Fibroblast of skin of right biceps (primary cell): ENCODE results near the gene IFIT5.
A peak's percentile ranks its signal among the peaks of the same experiment; 100 is the strongest.
"Not testable (repeated sequence)": the region's sequence is repeated elsewhere in the genome, so short reads cannot be mapped to it uniquely, and the experiment has no call there.

Experiments
- DNase-seq: peaks from one replicate; pipeline ENCODE4 v3.0.0-alpha.2; 2013

IFIT5 gene

GRCh38 chr10:89395141-89395540 lies 19.2 kb upstream of the IFIT5 start:
- no peak for DNase-seq

GRCh38 chr10:89398003-89398749 lies 16.2 kb upstream of the IFIT5 start:
- DNase-seq, result peak; percentile 67

- no peak for DNase-seq
Measured at GRCh38 chr10:89399956-89400355, 14.4 kb upstream of the IFIT5 start.

- DNase-seq, result no peak
Measured at GRCh38 chr10:89403043-89403442, 11.3 kb upstream of the IFIT5 start.

GRCh38 chr10:89404104-89405047 lies 10.0 kb upstream of the IFIT5 start:
- DNase-seq, result no peak

- DNase-seq, result not testable (repeated sequence)
Measured at GRCh38 chr10:89406178-89406577, 8.2 kb upstream of the IFIT5 start.

- DNase-seq, result not testable (repeated sequence)
Measured at GRCh38 chr10:89407792-89408191, 6.6 kb upstream of the IFIT5 start.

GRCh38 chr10:89409282-89409681 lies 5.1 kb upstream of the IFIT5 start:
- not testable (repeated sequence) for DNase-seq

GRCh38 chr10:89410551-89410950 lies 3.8 kb upstream of the IFIT5 start:
- not testable (repeated sequence) for DNase-seq

GRCh38 chr10:89411135-89411534 lies 3.2 kb upstream of the IFIT5 start:
- not testable (repeated sequence) for DNase-seq

GRCh38 chr10:89412276-89412675 lies 2.1 kb upstream of the IFIT5 start:
- not testable (repeated sequence) for DNase-seq

GRCh38 chr10:89413398-89413912 lies 913 bp upstream of the IFIT5 start:
- DNase-seq, result no peak

- peak; percentile 52 for DNase-seq
Measured at GRCh38 chr10:89414879-89415821, 782 bp downstream of the IFIT5 start.

- no peak for DNase-seq
Measured at GRCh38 chr10:89416465-89416864, 2.1 kb downstream of the IFIT5 start.

GRCh38 chr10:89419548-89419947 lies 5.2 kb downstream of the IFIT5 start:
- peak; percentile 16 for DNase-seq

GRCh38 chr10:89421018-89421476 lies 6.7 kb downstream of the IFIT5 start:
- DNase-seq, result no peak

GRCh38 chr10:89425000-89425399 lies 10.6 kb downstream of the IFIT5 start:
- no peak for DNase-seq

GRCh38 chr10:89426230-89426868 lies 12.0 kb downstream of the IFIT5 start:
- DNase-seq, result peak; percentile 65

GRCh38 chr10:89427629-89428028 lies 13.3 kb downstream of the IFIT5 start:
- DNase-seq, result peak; percentile 89

GRCh38 chr10:89428877-89429276 lies 14.5 kb downstream of the IFIT5 start:
- DNase-seq, result no peak

- DNase-seq, result peak; percentile 78
Measured at GRCh38 chr10:89431977-89432376, 17.6 kb downstream of the IFIT5 start.

GRCh38 chr10:89438525-89438924 lies 24.2 kb downstream of the IFIT5 start:
- no peak for DNase-seq
